ENCODE results near the gene INTS1.

GRCh38 chr7:1523844-1524243, 19.7 kb upstream of the INTS1 start:
- no peak for TF ChIP-seq CTCF (conservative IDR thresholded peaks at IDR 0.05; ENCODE audit: low read depth in 2 of 2)
- TF ChIP-seq EZH2 (IDR thresholded peaks at IDR 0.05; ENCODE audit: low read depth, unreplicated experiment), result no peak
- no peak for TF ChIP-seq ZNF462 (CRISPR knock-in tag; IDR thresholded peaks at IDR 0.05)
- no peak for TF ChIP-seq CREB1 (CRISPR knock-in tag; IDR thresholded peaks at IDR 0.05; ENCODE audit: low read depth)
- TF ChIP-seq REST (IDR thresholded peaks at IDR 0.05; ENCODE audit: unreplicated experiment), result no peak
- no peak for TF ChIP-seq POLR2AphosphoS5 (IDR thresholded peaks at IDR 0.05; ENCODE audit: low read depth)
- TF ChIP-seq EZH2phosphoT487 (IDR thresholded peaks at IDR 0.05; ENCODE audit: unreplicated experiment), result no peak
- no peak for TF ChIP-seq ZNF114 (CRISPR knock-in tag; IDR thresholded peaks at IDR 0.05)

Data from GM23338 (cell line).